ENCODE data around the gene ZBTB32.

DNA sequence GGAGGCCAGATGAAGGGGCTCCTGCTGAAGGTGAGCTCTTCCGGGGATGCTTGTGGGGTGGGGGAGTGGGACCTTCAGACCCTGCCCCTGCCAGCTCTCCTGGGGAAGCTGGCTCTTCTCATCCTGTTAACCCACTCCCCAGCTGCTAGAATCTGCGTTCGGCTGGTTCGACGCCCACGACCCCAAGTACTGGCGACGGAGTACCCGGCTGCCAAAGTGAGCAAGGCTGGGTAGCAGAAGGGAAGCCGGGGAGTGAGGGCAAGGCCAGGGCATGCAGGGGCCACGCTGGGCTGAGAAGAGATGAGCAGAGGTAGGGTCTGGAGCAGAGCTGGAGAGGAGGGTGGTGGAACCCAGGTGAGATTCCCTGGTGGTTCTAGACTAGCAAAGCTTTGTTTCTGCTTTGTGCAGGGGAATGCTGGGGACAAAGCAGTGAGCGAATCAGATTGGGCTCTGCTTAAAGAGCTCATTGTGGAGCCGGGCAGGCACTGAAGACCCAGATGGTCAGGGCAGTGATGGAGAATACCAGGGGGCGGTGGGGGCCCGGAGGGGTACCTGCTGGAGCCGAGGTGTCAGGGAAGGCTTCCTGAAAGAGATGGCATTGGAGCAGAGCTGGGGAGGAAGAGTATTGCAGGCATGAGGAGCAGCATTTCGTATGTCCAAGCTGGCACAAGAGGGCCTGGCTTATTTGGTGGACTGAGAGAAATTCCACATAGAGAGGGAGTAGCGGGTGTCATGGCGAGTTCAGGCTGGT is 23.8 kb downstream of the ZBTB32 start:
- no peak for TF ChIP-seq CTCF (IDR thresholded peaks at IDR 0.05)
- no peak for TF ChIP-seq POLR2A (IDR thresholded peaks at IDR 0.05)
